GDM1 (cell line): ENCODE results near the gene KCTD21.
"Not testable (repeated sequence)": the region's sequence is repeated elsewhere in the genome, so short reads cannot be mapped to it uniquely, and the experiment has no call there.

ENCODE experiments used
- DNase-seq: peaks from one replicate; lab custom pipeline; 2025; lab: John Stamatoyannopoulos, UW

KCTD21 gene

GRCh38 chr11:78175862-78176261 lies 12.6 kb downstream of the KCTD21 start:
- DNase-seq = not testable (repeated sequence)

- DNase-seq = no peak
These were observed 16.5 kb downstream of the KCTD21 start for GRCh38 chr11:78171951-78172350.

GRCh38 chr11:78170874-78171549 lies 17.4 kb downstream of the KCTD21 start:
- DNase-seq = no peak

- DNase-seq = no peak
These were observed 18.0 kb downstream of the KCTD21 start for GRCh38 chr11:78170413-78170812.

GRCh38 chr11:78168539-78169477 lies 19.6 kb downstream of the KCTD21 start:
- no peak for DNase-seq

GRCh38 chr11:78166855-78167469 lies 21.5 kb downstream of the KCTD21 start:
- no peak for DNase-seq

GRCh38 chr11:78164471-78164870 lies 24.0 kb downstream of the KCTD21 start:
- DNase-seq = no peak

GRCh38 chr11:78163828-78164227 lies 24.6 kb downstream of the KCTD21 start:
- no peak for DNase-seq

- no peak for DNase-seq
These were observed 26.5 kb downstream of the KCTD21 start for GRCh38 chr11:78161962-78162371.

GRCh38 chr11:78161346-78161745 lies 27.1 kb downstream of the KCTD21 start:
- DNase-seq = no peak

- DNase-seq = no peak
These were observed 27.9 kb downstream of the KCTD21 start for GRCh38 chr11:78160557-78160956.

- DNase-seq = no peak
These were observed 29.3 kb downstream of the KCTD21 start for GRCh38 chr11:78158987-78159652.

GRCh38 chr11:78156127-78156844 lies 32.1 kb downstream of the KCTD21 start:
- no peak for DNase-seq

GRCh38 chr11:78151804-78152203 lies 36.6 kb downstream of the KCTD21 start:
- no peak for DNase-seq

GRCh38 chr11:78150754-78151153 lies 37.7 kb downstream of the KCTD21 start:
- no peak for DNase-seq

- DNase-seq = no peak
These were observed 38.1 kb downstream of the KCTD21 start for GRCh38 chr11:78150346-78150745.

- DNase-seq = no peak
These were observed 38.8 kb downstream of the KCTD21 start for GRCh38 chr11:78149646-78150045.

GRCh38 chr11:78147807-78148206 lies 40.6 kb downstream of the KCTD21 start:
- DNase-seq = no peak

GRCh38 chr11:78145511-78146025 lies 42.9 kb downstream of the KCTD21 start:
- no peak for DNase-seq

- no peak for DNase-seq
These were observed 47.9 kb downstream of the KCTD21 start for GRCh38 chr11:78140392-78141077.
